Esophagus squamous epithelium (tissue), 5 donors: Measurements from ENCODE around the gene RFC1. TPM values are rescaled to one million over a fixed set of nuclear protein-coding genes. Genes with fewer than 3 reads are reported as not detected.
"Not testable (repeated sequence)": the region's sequence is repeated elsewhere in the genome, so short reads cannot be mapped to it uniquely, and the experiment has no call there.

Experiments used
- DNase-seq: peaks from one replicate; lab custom pipeline; 2025; lab: John Stamatoyannopoulos, UW
- H3K27ac ChIP-seq, 4 donors: fragments of 200-600 bp; sonication (generic); one replicate each; pipeline ENCODE4 v1.5.1; 2016 to 2019; ENCODE audit warnings: mild to moderate bottlenecking in 1 of 4
- H3K27me3 ChIP-seq, 4 donors: fragments of 200-600 bp; sonication (generic); 1 replicate in 3 of 4; 2 replicates in 1 of 4; pipeline versions ENCODE4 v1.5.1 to v1.6.0; 2017 to 2021; ENCODE audit warnings: antibody characterized with exemption in 1 of 4
- H3K36me3 ChIP-seq, 3 donors: fragments of 200-600 bp; sonication (generic); one replicate each; pipeline ENCODE4 v1.5.1; 2016 to 2019
- H3K4me1 ChIP-seq, 3 donors: fragments of 200-600 bp; sonication (generic); one replicate each; pipeline ENCODE4 v1.5.1; 2017 to 2019
- H3K4me3 ChIP-seq, 4 donors: fragments of 200-600 bp; sonication (generic); 1 replicate in 3 of 4; 2 replicates in 1 of 4; pipeline ENCODE4 v1.5.1; 2016 to 2019; ENCODE audit warnings: mild to moderate bottlenecking in 2 of 4, moderate library complexity in 1 of 4
- H3K9me3 ChIP-seq, 3 donors: fragments of 200-600 bp; sonication (generic); one replicate each; pipeline ENCODE4 v1.5.1; 2016 to 2019
- CTCF ChIP-seq, 6 experiments: fragments of 450-650 bp in 4 of 6; fragments of 200-600 bp in 2 of 6; sonication (generic) in 2 of 6; IDR thresholded peaks; one replicate each; pipeline ENCODE4 v1.5.1; 2016 to 2019; ENCODE audit warnings: antibody characterized with exemption in 6 of 6, mild to moderate bottlenecking in 4 of 6, moderate library complexity in 4 of 6
- POLR2A ChIP-seq, 4 donors: fragments of 450-650 bp; IDR thresholded peaks; one replicate each; pipeline ENCODE4 v1.6.1; 2017; ENCODE audit warnings: antibody characterized with exemption in 4 of 4, mild to moderate bottlenecking in 4 of 4, moderate library complexity in 3 of 4
- WGBS, 2 donors: methylation state at CpG; one replicate each; pipeline ENCODE4 v1.1.5; 2018; 5-methylcytosine and 5-hydroxymethylcytosine counted together
- intact Hi-C: fragments of 100-400 bp; cut with DNase I; formaldehyde crosslinking; loops from one replicate; pipeline ENCODE4 v1.15.0; 2022
- total RNA-seq, 4 donors: library from RNA; depleted of rRNA; stranded (reverse); fragments of >200 nt; gene quantifications; one replicate each; pipeline ENCODE4 v1.1.0, GENCODE V29; 2016
- donor health status: DM: yes; HTN: yes; CAD: no.

Gene RFC1
- total RNA-seq, 4 donors from 2014 or later = 19.8 to 34.2 (median 25.4) TPM

GRCh38 chr4:39406763-39407583 lies 40.8 kb upstream of the RFC1 start, which contains the start of gene KLB:
TSS of gene KLB (plus strand) at chr4:39406930. CDS start at chr4:39406950, 20 bp downstream.
- TF ChIP-seq POLR2A (IDR thresholded peaks at IDR 0.05) (no peak), CTCF (IDR thresholded peaks at IDR 0.05) (no peak)
- H3K9me3 ChIP-seq = no peaks in the 10 kb centered on the region
- H3K36me3 ChIP-seq = no peaks in the 10 kb centered on the region
- H3K27me3 ChIP-seq = no peaks in the 10 kb centered on the region
- H3K4me3 ChIP-seq = no peak within 1 kb of the TSS
- no peak for DNase-seq
- intact Hi-C loops = no loop called here
- H3K4me1 ChIP-seq = no peaks in the 10 kb centered on the region
- WGBS, 2 donors = 56 to 58% methylated on average over 12 of the region's 12 CpGs
- no peak within 1 kb of the TSS for H3K27ac ChIP-seq

- H3K36me3 ChIP-seq, H3K27ac ChIP-seq, H3K4me3 ChIP-seq, H3K27me3 ChIP-seq, intact Hi-C loops, H3K9me3 ChIP-seq, H3K4me1 ChIP-seq, DNase-seq: not testable (repeated sequence)
- WGBS, 2 donors = 58 to 62% methylated on average over 5 to 6 of the region's 6 CpGs
Measured at GRCh38 chr4:39401640-39402039, 35.5 kb upstream of the RFC1 start.

- intact Hi-C loops = no loop called here
- Histone ChIP-seq H3K4me1 (no peaks in the 10 kb centered on the region), H3K9me3 (no peaks in the 10 kb centered on the region), H3K27ac (no peak overlapping the region), H3K36me3 (no peaks in the 10 kb centered on the region), H3K4me3 (no peak overlapping the region), H3K27me3 (no peaks in the 10 kb centered on the region)
- DNase-seq = no peak
- WGBS, 2 donors = 58 to 86% methylated on average over 1 to 3 of the region's 3 CpGs
- TF ChIP-seq CTCF (IDR thresholded peaks at IDR 0.05) (no peak), POLR2A (IDR thresholded peaks at IDR 0.05) (no peak)
Measured at GRCh38 chr4:39394706-39395105, 28.5 kb upstream of the RFC1 start.

GRCh38 chr4:39390603-39391002 lies 24.4 kb upstream of the RFC1 start:
- 65 to 70% methylated on average over 6 of the region's 6 CpGs for WGBS, 2 donors
- Histone ChIP-seq H3K27ac (no peak overlapping the region), H3K4me1 (no peaks in the 10 kb centered on the region), H3K4me3 (no peak overlapping the region), H3K9me3 (no peaks in the 10 kb centered on the region), H3K36me3 (no peaks in the 10 kb centered on the region), H3K27me3 (peaks cover 0 to 3% (median 0%) of the 10 kb centered on the region in 4 donors)
- no peak for DNase-seq
- no peak for TF ChIP-seq CTCF (IDR thresholded peaks at IDR 0.05)
- TF ChIP-seq POLR2A (IDR thresholded peaks at IDR 0.05) = no peak
- intact Hi-C loops = no loop called here

GRCh38 chr4:39384563-39384962 lies 18.4 kb upstream of the RFC1 start:
- no peak overlapping the region for H3K4me3 ChIP-seq
- H3K27me3 ChIP-seq = peaks cover 0 to 6% (median 0%) of the 10 kb centered on the region in 4 donors
- TF ChIP-seq CTCF (IDR thresholded peaks at IDR 0.05) (no peak), POLR2A (IDR thresholded peaks at IDR 0.05) (no peak)
- no peaks in the 10 kb centered on the region for H3K9me3 ChIP-seq
- no peak overlapping the region for H3K27ac ChIP-seq
- DNase-seq = no peak
- no peaks in the 10 kb centered on the region for H3K4me1 ChIP-seq
- 85 to 92% methylated on average over 11 of the region's 11 CpGs for WGBS, 2 donors
- intact Hi-C loops = no loop called here
- H3K36me3 ChIP-seq = no peaks in the 10 kb centered on the region
